Body of pancreas (tissue), 4 donors: ENCODE results near the gene GSDMA. TPM values are rescaled to one million over a fixed set of nuclear protein-coding genes. Genes with fewer than 3 reads are reported as not detected.

Experiments
- ATAC-seq: fragments of 150-250 bp; one replicate; pipeline ENCODE4 v1.9.1; 2016
- DNase-seq, 4 donors: peaks; one replicate each; pipeline ENCODE4 v3.0.0-alpha.2; 2019
- H3K27ac ChIP-seq, 4 donors: fragments of 200-600 bp; sonication (generic); 1 replicate in 3 of 4; 2 replicates in 1 of 4; pipeline versions ENCODE4 v1.5.1 to v1.6.1; 2016 to 2019; ENCODE audit warnings: mild to moderate bottlenecking in 1 of 4, mixed read lengths in 1 of 4, moderate library complexity in 1 of 4
- H3K27me3 ChIP-seq, 2 donors: fragments of 200-600 bp; sonication (generic); one replicate each; pipeline ENCODE4 v1.6.0; 2016; ENCODE audit warnings: mild to moderate bottlenecking in 1 of 2
- H3K36me3 ChIP-seq, 2 donors: fragments of 200-600 bp; sonication (generic); replicated peaks in 1 of 2; 2 replicates each; pipeline ENCODE4 v1.5.1; 2016; ENCODE audit warnings: low read depth in 2 of 2; ENCODE audit not compliant: insufficient read depth in 1 of 2
- H3K4me1 ChIP-seq: fragments of 200-600 bp; sonication (generic); one replicate; pipeline ENCODE4 v1.6.0; 2016
- H3K4me3 ChIP-seq, 2 donors: fragments of 200-600 bp; sonication (generic); 1 replicate in 1 of 2; 2 replicates in 1 of 2; pipeline ENCODE4 v1.5.1; 2016 to 2019
- H3K9me3 ChIP-seq, 3 donors: fragments of 200-600 bp; sonication (generic); 1 replicate in 2 of 3; 2 replicates in 1 of 3; pipeline ENCODE4 v1.5.1; 2016
- CTCF ChIP-seq, 7 experiments: fragments of 450-650 bp in 4 of 7; fragments of 200-600 bp in 3 of 7; sonication (generic) in 3 of 7; IDR thresholded peaks; one replicate each; pipeline ENCODE4 v1.5.1; 2016 to 2019; ENCODE audit warnings: antibody characterized with exemption in 7 of 7
- POLR2A ChIP-seq, 3 donors: fragments of 450-650 bp; IDR thresholded peaks; one replicate each; pipeline ENCODE4 v1.6.1; 2016; ENCODE audit warnings: antibody characterized with exemption in 3 of 3, mild to moderate bottlenecking in 2 of 3
- WGBS, 2 donors: methylation state at CpG; one replicate each; pipeline ENCODE4 v1.1.5; 2017; 5-methylcytosine and 5-hydroxymethylcytosine counted together
- intact Hi-C: fragments of 100-400 bp; cut with DNase I; formaldehyde crosslinking; loops from one replicate; pipeline ENCODE4 v1.15.1; 2023
- total RNA-seq, 2 donors: library from RNA; depleted of rRNA; stranded (reverse); fragments of >200 nt; gene quantifications; one replicate each; pipeline ENCODE4 v1.1.0, GENCODE V29; 2016

GSDMA gene
- total RNA-seq, 2 donors from 2014 or later, result 3.4 TPM; not detected in 1

DNA sequence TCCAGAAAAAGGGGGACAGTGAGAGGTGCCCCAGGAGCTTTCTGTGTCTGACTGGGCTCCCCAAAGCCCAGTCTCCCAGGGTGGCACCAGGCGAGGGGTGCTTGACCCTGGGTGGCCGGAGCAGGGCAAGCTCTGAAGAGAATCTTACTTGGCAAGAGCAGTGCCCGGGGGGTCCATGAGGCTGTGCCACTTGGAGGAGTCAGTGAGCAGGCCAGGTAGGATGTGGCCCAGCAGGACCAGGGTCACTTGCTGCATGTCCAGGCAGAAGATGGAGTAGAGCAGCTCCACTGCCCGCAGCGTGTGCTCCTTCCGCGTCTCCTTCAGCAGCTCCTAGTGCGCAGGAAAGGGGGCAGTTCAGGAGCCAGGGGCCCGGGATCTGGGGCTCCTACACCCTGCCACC, 59.7 kb downstream of the GSDMA start:
- H3K27ac ChIP-seq, result no peak overlapping the region
- peaks cover 23% of the 10 kb centered on the region for H3K4me1 ChIP-seq
- H3K4me3 ChIP-seq, result no peak overlapping the region
- no peaks in the 10 kb centered on the region for H3K27me3 ChIP-seq
- 80 to 97% methylated on average over 1 to 6 of the region's 9 CpGs for WGBS, 2 donors
- peaks cover 0 to 20% of the 10 kb centered on the region in 2 donors for H3K36me3 ChIP-seq
- intact Hi-C loops, result no loop called here
- no peak for DNase-seq
- TF ChIP-seq POLR2A (IDR thresholded peaks at IDR 0.05) (no peak), CTCF (IDR thresholded peaks at IDR 0.05) (no peak)
- no peaks in the 10 kb centered on the region for H3K9me3 ChIP-seq
- no peak for ATAC-seq

GRCh38 chr17:40022961-40023541, 60.2 kb downstream of the GSDMA start:
- WGBS, 2 donors, result 72 to 91% methylated on average over 10 to 13 of the region's 19 CpGs
- TF ChIP-seq CTCF (IDR thresholded peaks at IDR 0.05) (no peak), POLR2A (IDR thresholded peaks at IDR 0.05) (no peak)
- peaks cover 23% of the 10 kb centered on the region for H3K4me1 ChIP-seq
- no peaks in the 10 kb centered on the region for H3K27me3 ChIP-seq
- H3K36me3 ChIP-seq, result peaks cover 0 to 20% of the 10 kb centered on the region in 2 donors
- peak; percentile 10 for ATAC-seq
- DNase-seq, result peak in 1 of 4 donors; percentile 39
- intact Hi-C loops, result no loop called here
- H3K9me3 ChIP-seq, result no peaks in the 10 kb centered on the region
- peak overlapping the region in 3 of 4 donors; percentile 15 to 55 (median 55) for H3K27ac ChIP-seq
- no peak overlapping the region for H3K4me3 ChIP-seq

DNA sequence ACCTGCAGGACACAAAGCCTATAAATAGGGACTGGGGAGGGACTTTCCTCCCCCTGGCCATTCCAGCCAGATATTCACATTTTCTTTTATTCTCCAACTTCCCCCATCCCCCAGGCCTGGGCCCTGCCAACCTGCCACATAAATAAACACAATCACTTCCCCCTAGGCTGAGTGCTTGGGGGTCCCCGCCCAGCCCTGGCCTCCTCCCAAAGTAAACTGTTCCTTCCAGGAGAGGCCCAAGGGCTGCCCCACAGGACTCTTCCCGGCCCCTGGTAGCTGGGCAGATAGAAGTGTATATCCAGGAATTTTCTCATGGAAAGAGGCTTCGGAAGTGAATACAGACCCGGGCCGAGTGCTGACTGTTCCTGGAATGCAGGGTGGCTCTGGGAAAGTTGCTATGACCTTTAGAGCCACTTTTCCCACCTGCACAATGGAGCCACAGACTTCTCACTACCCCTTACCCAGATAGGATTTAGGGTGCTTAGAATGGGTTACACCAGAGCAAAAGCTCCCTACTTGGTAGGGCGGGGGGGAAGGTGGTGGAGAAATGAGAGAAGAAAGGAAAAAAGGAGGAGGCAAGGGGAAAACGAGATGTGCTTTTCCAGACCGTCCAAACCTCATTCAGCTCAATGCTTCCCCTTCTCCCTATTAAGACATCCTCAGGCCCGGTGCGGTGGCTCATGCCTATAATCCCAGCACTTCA, 60.9 kb downstream of the GSDMA start:
- peak overlapping the region in 3 of 4 donors; percentile 15 to 55 (median 55) for H3K27ac ChIP-seq
- no peaks in the 10 kb centered on the region for H3K9me3 ChIP-seq
- intact Hi-C loops, result no loop called here
- DNase-seq (peak in 3 of 4 donors; percentile 60 to 72 (median 63)), ATAC-seq (peak; percentile 45)
- 65 to 71% methylated on average over 10 of the region's 10 CpGs for WGBS, 2 donors
- no peak overlapping the region for H3K4me3 ChIP-seq
- peaks cover 0 to 25% of the 10 kb centered on the region in 2 donors for H3K36me3 ChIP-seq
- H3K4me1 ChIP-seq, result peaks cover 23% of the 10 kb centered on the region
- H3K27me3 ChIP-seq, result no peaks in the 10 kb centered on the region
- no peak for TF ChIP-seq CTCF (IDR thresholded peaks at IDR 0.05)
- TF ChIP-seq POLR2A (IDR thresholded peaks at IDR 0.05), result no peak

DNA sequence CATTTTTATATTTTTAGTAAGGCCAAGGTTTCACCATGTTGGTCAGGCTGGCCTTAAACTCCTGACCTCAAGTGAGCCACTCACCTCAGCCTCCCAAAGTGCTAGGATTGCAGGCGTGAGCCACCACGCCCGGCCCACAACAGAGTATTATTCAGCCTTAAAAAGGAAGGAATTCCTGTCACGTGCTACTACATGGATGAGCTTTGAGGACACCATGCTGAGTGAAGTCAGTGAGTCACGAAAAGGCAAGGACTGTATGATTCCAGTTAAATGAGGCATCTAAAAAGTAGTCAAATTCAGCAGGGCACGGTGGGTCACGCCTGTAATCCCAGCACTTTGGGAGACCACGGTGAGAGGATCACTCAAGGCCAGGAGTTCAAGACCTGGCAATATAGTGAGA, 62.1 kb downstream of the GSDMA start:
- H3K4me3 ChIP-seq, result no peak overlapping the region
- no peaks in the 10 kb centered on the region for H3K27me3 ChIP-seq
- no peaks in the 10 kb centered on the region for H3K9me3 ChIP-seq
- 96 to 100% methylated on average over 5 to 8 of the region's 8 CpGs for WGBS, 2 donors
- ATAC-seq (no peak), DNase-seq (no peak)
- H3K27ac ChIP-seq, result no peak overlapping the region
- intact Hi-C loops, result no loop called here
- H3K4me1 ChIP-seq, result peaks cover 27% of the 10 kb centered on the region
- no peak for TF ChIP-seq CTCF (IDR thresholded peaks at IDR 0.05)
- no peak for TF ChIP-seq POLR2A (IDR thresholded peaks at IDR 0.05)
- H3K36me3 ChIP-seq, result peaks cover 0 to 28% of the 10 kb centered on the region in 2 donors
